Ishikawa (cell line): Measurements from ENCODE around the gene SIAE.

ENCODE experiments used
- CEBPB ChIP-seq: IDR thresholded peaks from 2 replicates; pipeline ENCODE4 v1.6.1; 2012
- CREB1 ChIP-seq: IDR thresholded peaks from 2 replicates; pipeline ENCODE4 v1.6.1; 2012; ENCODE audit warnings: low read depth
- EGR1 ChIP-seq: IDR thresholded peaks from 2 replicates; pipeline ENCODE4 v1.6.1; 2012
- EP300 ChIP-seq: IDR thresholded peaks from 2 replicates; pipeline ENCODE4 v1.6.1; 2012; ENCODE audit warnings: borderline replicate concordance
- FOXM1 ChIP-seq: IDR thresholded peaks from 2 replicates; pipeline ENCODE4 v1.6.1; 2012; ENCODE audit warnings: low read depth, borderline replicate concordance
- MAX ChIP-seq: IDR thresholded peaks from 2 replicates; pipeline ENCODE4 v1.6.1; 2012
- NFIC ChIP-seq: IDR thresholded peaks from 2 replicates; pipeline ENCODE4 v1.6.1; 2012
- RAD21 ChIP-seq: IDR thresholded peaks from 2 replicates; pipeline ENCODE4 v1.6.1; 2012; ENCODE audit warnings: low read depth
- REST ChIP-seq: IDR thresholded peaks from 2 replicates; pipeline ENCODE4 v1.6.1; 2012; ENCODE audit warnings: low read depth, mild to moderate bottlenecking
- TAF1 ChIP-seq: IDR thresholded peaks from 2 replicates; pipeline ENCODE4 v1.6.1; 2012; ENCODE audit warnings: low read depth, mild to moderate bottlenecking
- TCF12 ChIP-seq: IDR thresholded peaks from 2 replicates; pipeline ENCODE4 v1.6.1; 2012; ENCODE audit warnings: low read depth
- TEAD4 ChIP-seq: IDR thresholded peaks from 2 replicates; pipeline ENCODE4 v1.6.1; 2012
- USF1 ChIP-seq: IDR thresholded peaks from 2 replicates; pipeline ENCODE4 v1.6.1; 2012
- YY1 ChIP-seq: IDR thresholded peaks from 2 replicates; pipeline ENCODE4 v1.6.1; 2012; ENCODE audit warnings: low read depth
- ZBTB7A ChIP-seq: IDR thresholded peaks from 2 replicates; pipeline ENCODE4 v1.6.1; 2012; ENCODE audit warnings: low read depth

The SIAE gene

GRCh38 chr11:124717786-124718651 is 44.5 kb upstream of the SIAE start:
- TF ChIP-seq ZBTB7A, result no peak
- no peak for TF ChIP-seq CREB1
- no peak for TF ChIP-seq EP300
- no peak for TF ChIP-seq REST
- TF ChIP-seq RAD21, result no peak
- TF ChIP-seq YY1, result no peak
- no peak for TF ChIP-seq EGR1
- TF ChIP-seq TCF12, result no peak

- TF ChIP-seq CEBPB, result no peak
- TF ChIP-seq EP300, result no peak
- no peak for TF ChIP-seq USF1
- no peak for TF ChIP-seq EGR1
- no peak for TF ChIP-seq FOXM1
- TF ChIP-seq RAD21, result no peak
- TF ChIP-seq ZBTB7A, result no peak
- TF ChIP-seq TCF12, result no peak
- TF ChIP-seq TAF1, result no peak
- no peak for TF ChIP-seq YY1
- TF ChIP-seq MAX, result no peak
- no peak for TF ChIP-seq CREB1
- no peak for TF ChIP-seq NFIC
- TF ChIP-seq TEAD4, result no peak
- TF ChIP-seq REST, result no peak
Measured at GRCh38 chr11:124717421-124717785, 43.9 kb upstream of the SIAE start.

GRCh38 chr11:124716591-124716990 is 43.1 kb upstream of the SIAE start:
- TF ChIP-seq CEBPB, result no peak
- TF ChIP-seq FOXM1, result no peak
- TF ChIP-seq ZBTB7A, result no peak

GRCh38 chr11:124712392-124712791 is 38.9 kb upstream of the SIAE start:
- no peak for TF ChIP-seq REST
- no peak for TF ChIP-seq TAF1
- no peak for TF ChIP-seq MAX
- no peak for TF ChIP-seq TEAD4
- no peak for TF ChIP-seq USF1
- no peak for TF ChIP-seq YY1

GRCh38 chr11:124707829-124708228 is 34.3 kb upstream of the SIAE start:
- TF ChIP-seq ZBTB7A (no peak), NFIC (no peak), EGR1 (no peak), CREB1 (no peak), TAF1 (no peak), TEAD4 (no peak)
